B cell (primary cell): ENCODE measurements around the gene SCRN2.

Experiments
- EZH2 ChIP-seq: IDR thresholded peaks from 2 replicates; pipeline ENCODE4 v1.6.1; 2012; ENCODE audit warnings: borderline replicate concordance, low read depth, mild to moderate bottlenecking, moderate library complexity, low read length; ENCODE audit not compliant: insufficient read depth, poor library complexity, severe bottlenecking
- TF ChIP-seq, protein P1 (sequence below): fragments of 200-600 bp; IDR thresholded peaks from one replicate; pipeline ENCODE4 v1.8.0; 2022; ENCODE audit warnings: antibody characterized with exemption, mild to moderate bottlenecking

DNA sequence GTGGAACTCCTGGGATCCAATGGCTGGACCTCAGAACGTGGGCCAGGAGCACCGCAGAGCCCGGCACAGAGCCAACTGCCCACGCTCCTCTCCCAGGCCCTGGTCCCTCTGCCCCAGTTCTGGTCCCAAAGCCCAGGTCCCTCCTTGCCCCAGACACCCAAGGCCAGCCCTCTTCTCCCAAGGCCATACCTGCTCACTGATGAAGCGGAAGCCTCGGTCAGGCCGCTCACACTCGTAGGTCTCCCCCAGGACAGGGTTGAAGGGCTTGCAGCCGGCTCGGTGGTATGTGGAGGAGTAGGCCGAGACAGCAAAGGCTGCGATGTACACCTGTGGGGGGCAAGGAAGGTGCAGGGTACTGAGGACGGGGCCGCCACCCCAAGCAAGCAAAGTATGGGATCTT lies 28.0 kb downstream of the SCRN2 start:
- no peak for TF ChIP-seq EZH2
- TF ChIP-seq, protein P1, sequence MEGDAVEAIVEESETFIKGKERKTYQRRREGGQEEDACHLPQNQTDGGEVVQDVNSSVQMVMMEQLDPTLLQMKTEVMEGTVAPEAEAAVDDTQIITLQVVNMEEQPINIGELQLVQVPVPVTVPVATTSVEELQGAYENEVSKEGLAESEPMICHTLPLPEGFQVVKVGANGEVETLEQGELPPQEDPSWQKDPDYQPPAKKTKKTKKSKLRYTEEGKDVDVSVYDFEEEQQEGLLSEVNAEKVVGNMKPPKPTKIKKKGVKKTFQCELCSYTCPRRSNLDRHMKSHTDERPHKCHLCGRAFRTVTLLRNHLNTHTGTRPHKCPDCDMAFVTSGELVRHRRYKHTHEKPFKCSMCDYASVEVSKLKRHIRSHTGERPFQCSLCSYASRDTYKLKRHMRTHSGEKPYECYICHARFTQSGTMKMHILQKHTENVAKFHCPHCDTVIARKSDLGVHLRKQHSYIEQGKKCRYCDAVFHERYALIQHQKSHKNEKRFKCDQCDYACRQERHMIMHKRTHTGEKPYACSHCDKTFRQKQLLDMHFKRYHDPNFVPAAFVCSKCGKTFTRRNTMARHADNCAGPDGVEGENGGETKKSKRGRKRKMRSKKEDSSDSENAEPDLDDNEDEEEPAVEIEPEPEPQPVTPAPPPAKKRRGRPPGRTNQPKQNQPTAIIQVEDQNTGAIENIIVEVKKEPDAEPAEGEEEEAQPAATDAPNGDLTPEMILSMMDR: no peak
